ENCODE measurements around the gene PRDX2.

DNA sequence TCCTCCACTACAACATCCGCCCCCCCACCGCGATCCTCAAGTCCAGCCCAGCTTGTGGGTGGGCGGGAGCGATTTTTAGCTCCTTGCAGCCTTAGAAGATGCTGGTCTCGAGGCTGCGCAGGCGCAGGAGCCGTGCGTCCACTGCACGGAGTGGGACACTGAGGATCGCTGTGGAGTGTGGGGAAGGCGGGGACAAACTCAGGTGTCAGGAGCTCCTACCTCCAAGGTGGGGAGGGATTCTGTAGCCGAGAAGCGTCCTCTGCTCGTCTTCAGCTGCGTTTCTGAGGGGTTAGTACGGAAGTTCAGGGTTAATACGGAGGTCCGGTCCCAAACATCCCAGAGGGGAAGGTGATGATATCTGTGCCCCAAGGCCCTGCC is 33.0 kb upstream of the PRDX2 start, which contains the start of gene RTBDN:
- TF ChIP-seq, protein P1, sequence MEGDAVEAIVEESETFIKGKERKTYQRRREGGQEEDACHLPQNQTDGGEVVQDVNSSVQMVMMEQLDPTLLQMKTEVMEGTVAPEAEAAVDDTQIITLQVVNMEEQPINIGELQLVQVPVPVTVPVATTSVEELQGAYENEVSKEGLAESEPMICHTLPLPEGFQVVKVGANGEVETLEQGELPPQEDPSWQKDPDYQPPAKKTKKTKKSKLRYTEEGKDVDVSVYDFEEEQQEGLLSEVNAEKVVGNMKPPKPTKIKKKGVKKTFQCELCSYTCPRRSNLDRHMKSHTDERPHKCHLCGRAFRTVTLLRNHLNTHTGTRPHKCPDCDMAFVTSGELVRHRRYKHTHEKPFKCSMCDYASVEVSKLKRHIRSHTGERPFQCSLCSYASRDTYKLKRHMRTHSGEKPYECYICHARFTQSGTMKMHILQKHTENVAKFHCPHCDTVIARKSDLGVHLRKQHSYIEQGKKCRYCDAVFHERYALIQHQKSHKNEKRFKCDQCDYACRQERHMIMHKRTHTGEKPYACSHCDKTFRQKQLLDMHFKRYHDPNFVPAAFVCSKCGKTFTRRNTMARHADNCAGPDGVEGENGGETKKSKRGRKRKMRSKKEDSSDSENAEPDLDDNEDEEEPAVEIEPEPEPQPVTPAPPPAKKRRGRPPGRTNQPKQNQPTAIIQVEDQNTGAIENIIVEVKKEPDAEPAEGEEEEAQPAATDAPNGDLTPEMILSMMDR (IDR thresholded peaks at IDR 0.05; ENCODE audit: low read depth, low read length, poor library complexity, severe bottlenecking), result no peak
- no peak for TF ChIP-seq EZH2phosphoT487 (IDR thresholded peaks at IDR 0.05; ENCODE audit: borderline replicate concordance, low read length)

Measured in DOHH2 (cell line).